Gastrocnemius medialis (tissue), 4 donors: Measurements from ENCODE around the gene KLRC3.
"Not testable (repeated sequence)": the region's sequence is repeated elsewhere in the genome, so short reads cannot be mapped to it uniquely, and the experiment has no call there.

Experiments
- POLR2A ChIP-seq, 2 donors: fragments of 450-650 bp; IDR thresholded peaks; one replicate each; pipeline ENCODE4 v1.6.1; 2017; ENCODE audit warnings: antibody characterized with exemption in 2 of 2, mild to moderate bottlenecking in 2 of 2, moderate library complexity in 2 of 2
- TF ChIP-seq, protein P1 (sequence below), 5 experiments: fragments of 450-650 bp in 3 of 5; fragments of 200-600 bp in 2 of 5; sonication (generic) in 2 of 5; IDR thresholded peaks in 4 of 5; conservative IDR thresholded peaks in 1 of 5; 1 replicate in 4 of 5; 2 replicates in 1 of 5; pipeline ENCODE4 v1.5.1; 2016 to 2019; ENCODE audit warnings: antibody characterized with exemption in 5 of 5, mild to moderate bottlenecking in 3 of 5, moderate library complexity in 3 of 5

- TF ChIP-seq, protein P1, sequence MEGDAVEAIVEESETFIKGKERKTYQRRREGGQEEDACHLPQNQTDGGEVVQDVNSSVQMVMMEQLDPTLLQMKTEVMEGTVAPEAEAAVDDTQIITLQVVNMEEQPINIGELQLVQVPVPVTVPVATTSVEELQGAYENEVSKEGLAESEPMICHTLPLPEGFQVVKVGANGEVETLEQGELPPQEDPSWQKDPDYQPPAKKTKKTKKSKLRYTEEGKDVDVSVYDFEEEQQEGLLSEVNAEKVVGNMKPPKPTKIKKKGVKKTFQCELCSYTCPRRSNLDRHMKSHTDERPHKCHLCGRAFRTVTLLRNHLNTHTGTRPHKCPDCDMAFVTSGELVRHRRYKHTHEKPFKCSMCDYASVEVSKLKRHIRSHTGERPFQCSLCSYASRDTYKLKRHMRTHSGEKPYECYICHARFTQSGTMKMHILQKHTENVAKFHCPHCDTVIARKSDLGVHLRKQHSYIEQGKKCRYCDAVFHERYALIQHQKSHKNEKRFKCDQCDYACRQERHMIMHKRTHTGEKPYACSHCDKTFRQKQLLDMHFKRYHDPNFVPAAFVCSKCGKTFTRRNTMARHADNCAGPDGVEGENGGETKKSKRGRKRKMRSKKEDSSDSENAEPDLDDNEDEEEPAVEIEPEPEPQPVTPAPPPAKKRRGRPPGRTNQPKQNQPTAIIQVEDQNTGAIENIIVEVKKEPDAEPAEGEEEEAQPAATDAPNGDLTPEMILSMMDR (IDR thresholded peaks at IDR 0.05 in 4 of 5, conservative IDR thresholded peaks at IDR 0.05 in 1 of 5): not testable (repeated sequence)
- not testable (repeated sequence) for TF ChIP-seq POLR2A (IDR thresholded peaks at IDR 0.05)
Observed at GRCh38 chr12:10396176-10396575, 24.2 kb downstream of the KLRC3 start.
